Measurements from ENCODE around the gene RRBP1. TPM values are rescaled to one million over a fixed set of nuclear protein-coding genes. Genes with fewer than 3 reads are reported as not detected.

The RRBP1 gene
- total RNA-seq, 1 donor from 2014 or later = 79.8 TPM

GRCh38 chr20:17587824-17588223 lies 94.2 kb downstream of the RRBP1 start:
- Histone ChIP-seq H3K36me3 (no peaks in the 10 kb centered on the region), H3K27me3 (no peaks in the 10 kb centered on the region), H3K4me1 (peaks cover 72% of the 10 kb centered on the region), H3K27ac (peak overlapping the region; percentile 13), H3K4me3 (no peak overlapping the region), H3K9me3 (no peaks in the 10 kb centered on the region)
- no peak for DNase-seq (ENCODE audit: extremely low spot score in 2 of 2)
- intact Hi-C loops (cut with DNase I) = no loop called here
- TF ChIP-seq POLR2AphosphoS5 (IDR thresholded peaks at IDR 0.05; ENCODE audit: insufficient read depth in 1 of 2, low read depth in 1 of 2) = no peak
- no peak for TF ChIP-seq CTCF (IDR thresholded peaks at IDR 0.05)
- TF ChIP-seq POLR2A (IDR thresholded peaks at IDR 0.05) = no peak

GRCh38 chr20:17587148-17587547 lies 94.9 kb downstream of the RRBP1 start:
- Histone ChIP-seq H3K4me1 (peaks cover 68% of the 10 kb centered on the region), H3K27ac (no peak overlapping the region), H3K36me3 (no peaks in the 10 kb centered on the region), H3K4me3 (no peak overlapping the region), H3K9me3 (no peaks in the 10 kb centered on the region), H3K27me3 (no peaks in the 10 kb centered on the region)
- intact Hi-C loops (cut with DNase I) = no loop called here
- DNase-seq (ENCODE audit: extremely low spot score in 2 of 2) = no peak
- no peak for TF ChIP-seq POLR2AphosphoS5 (IDR thresholded peaks at IDR 0.05; ENCODE audit: insufficient read depth in 1 of 2, low read depth in 1 of 2)
- no peak for TF ChIP-seq POLR2A (IDR thresholded peaks at IDR 0.05)
- no peak for TF ChIP-seq CTCF (IDR thresholded peaks at IDR 0.05)

- Histone ChIP-seq H3K9me3 (no peaks in the 10 kb centered on the region), H3K27ac (no peak overlapping the region), H3K36me3 (no peaks in the 10 kb centered on the region), H3K4me1 (peaks cover 69% of the 10 kb centered on the region), H3K4me3 (no peak overlapping the region), H3K27me3 (no peaks in the 10 kb centered on the region)
- DNase-seq (ENCODE audit: extremely low spot score in 2 of 2) = no peak
- no peak for TF ChIP-seq CTCF (IDR thresholded peaks at IDR 0.05)
- TF ChIP-seq POLR2AphosphoS5 (IDR thresholded peaks at IDR 0.05; ENCODE audit: insufficient read depth in 1 of 2, low read depth in 1 of 2) = no peak
- no peak for TF ChIP-seq POLR2A (IDR thresholded peaks at IDR 0.05)
- intact Hi-C loops (cut with DNase I) = no loop called here
Observed at GRCh38 chr20:17586250-17586649, 95.8 kb downstream of the RRBP1 start.

- Histone ChIP-seq H3K4me1 (peaks cover 68% of the 10 kb centered on the region), H3K27me3 (no peaks in the 10 kb centered on the region), H3K4me3 (no peak overlapping the region), H3K36me3 (no peaks in the 10 kb centered on the region), H3K27ac (no peak overlapping the region), H3K9me3 (no peaks in the 10 kb centered on the region)
- DNase-seq (ENCODE audit: extremely low spot score in 2 of 2) = no peak
- intact Hi-C loops (cut with DNase I) = loop anchor here (2.0 kb wide), 1 partner anchor 14 kb away; the partner anchor contains the start of gene DSTN
- TF ChIP-seq CTCF (IDR thresholded peaks at IDR 0.05) (no peak), POLR2A (IDR thresholded peaks at IDR 0.05) (no peak), POLR2AphosphoS5 (IDR thresholded peaks at IDR 0.05; ENCODE audit: insufficient read depth in 1 of 2, low read depth in 1 of 2) (no peak)
Observed at GRCh38 chr20:17584689-17585088, 97.4 kb downstream of the RRBP1 start.

- Histone ChIP-seq H3K9me3 (no peaks in the 10 kb centered on the region), H3K4me1 (peaks cover 66% of the 10 kb centered on the region), H3K36me3 (no peaks in the 10 kb centered on the region), H3K27ac (no peak overlapping the region), H3K27me3 (no peaks in the 10 kb centered on the region), H3K4me3 (no peak overlapping the region)
- intact Hi-C loops (cut with DNase I) = no loop called here
- no peak for DNase-seq (ENCODE audit: extremely low spot score in 2 of 2)
- TF ChIP-seq CTCF (IDR thresholded peaks at IDR 0.05) (no peak), POLR2AphosphoS5 (IDR thresholded peaks at IDR 0.05; ENCODE audit: insufficient read depth in 1 of 2, low read depth in 1 of 2) (no peak), POLR2A (IDR thresholded peaks at IDR 0.05) (no peak)
Observed at GRCh38 chr20:17583126-17583525, 98.9 kb downstream of the RRBP1 start.

All from vagina (tissue), 2 donors.